OCI-LY7 (cell line): ENCODE results near the gene GPR149.

Experiments
- CTCF ChIP-seq: fragments of 200-600 bp; sonication (generic); conservative IDR thresholded peaks from 2 replicates; pipeline ENCODE4 v1.5.1; 2014; ENCODE audit warnings: mild to moderate bottlenecking, antibody characterized with exemption, low read length, moderate library complexity, mixed read lengths
- EZH2phosphoT487 ChIP-seq: fragments of 200-600 bp; sonication (generic); IDR thresholded peaks from 2 replicates; pipeline ENCODE4 v1.6.1; 2018; ENCODE audit warnings: low read depth, borderline replicate concordance, mild to moderate bottlenecking, mixed run types, antibody characterized with exemption, low read length, moderate library complexity, mixed read lengths

- TF ChIP-seq CTCF (no peak), EZH2phosphoT487 (no peak)
These were observed 136.0 kb downstream of the GPR149 start for GRCh38 chr3:154294016-154294415.
